Caco-2 (cell line): ENCODE results near the gene TDP1. TPM values are rescaled to one million over a fixed set of nuclear protein-coding genes. Genes with fewer than 3 reads are reported as not detected.
A peak's percentile ranks its signal among the peaks of the same experiment; 100 is the strongest.

Experiments used
- BruUV-seq: library from RNA; stranded (reverse); fragments of 400-500 nt; replicated peaks from 2 replicates; lab custom pipeline; 2021; lab: Mats Ljungman, UMichigan
- CTCF ChIA-PET: fragments of 300-600 bp; sonication (Branson Sonifier 250); formaldehyde crosslinking; loops from one replicate; lab custom pipeline; 2022; ENCODE audit warnings: antibody characterized with exemption; lab: Charles Lee
- POLR2A ChIA-PET: fragments of 300-600 bp; sonication (Branson Sonifier 250); formaldehyde crosslinking; loops from one replicate; lab custom pipeline; 2022; ENCODE audit warnings: antibody characterized with exemption; lab: Charles Lee
- DNase-seq, 2 experiments: peaks; one replicate each; pipeline versions ENCODE4 v3.0.0 to v3.0.0-alpha.2; 2020 to 2022
- H3K27me3 ChIP-seq: replicated peaks from 2 replicates; pipeline ENCODE4 v1.6.0; 2011; ENCODE audit warnings: low read length; ENCODE audit not compliant: control insufficient read depth, insufficient read depth
- H3K36me3 ChIP-seq: 2 replicates; pipeline ENCODE4 v1.5.1; 2011; ENCODE audit warnings: low read length; ENCODE audit not compliant: control insufficient read depth, insufficient read depth
- H3K4me1 ChIP-seq: fragments of 250-450 bp; sonication (Bioruptor Pico); 2 replicates; pipeline ENCODE4 v1.5.1; 2020; ENCODE audit warnings: mild to moderate bottlenecking
- H3K4me3 ChIP-seq: 2 replicates; pipeline ENCODE4 v1.5.1; 2011; ENCODE audit warnings: low read depth, mild to moderate bottlenecking, control low read depth, low read length
- H3K9me3 ChIP-seq: fragments of 250-450 bp; sonication (Bioruptor Pico); 2 replicates; pipeline ENCODE4 v1.5.1; 2020; ENCODE audit warnings: mild to moderate bottlenecking, moderate library complexity
- H3K27ac Mint-ChIP-seq: one replicate; pipeline ENCODE4 v1.8.0; 2022; ENCODE audit warnings: mixed read lengths; ENCODE audit not compliant: unreplicated experiment
- H3K27me3 Mint-ChIP-seq: one replicate; pipeline ENCODE4 v1.8.0; 2022; ENCODE audit warnings: mixed read lengths; ENCODE audit not compliant: insufficient read depth, unreplicated experiment
- H3K36me3 Mint-ChIP-seq: one replicate; pipeline ENCODE4 v1.8.0; 2022; ENCODE audit warnings: mild to moderate bottlenecking, mixed read lengths; ENCODE audit not compliant: insufficient read depth, unreplicated experiment
- H3K4me1 Mint-ChIP-seq: one replicate; pipeline ENCODE4 v1.8.0; 2022; ENCODE audit warnings: low read depth, mixed read lengths; ENCODE audit not compliant: unreplicated experiment
- H3K4me3 Mint-ChIP-seq: one replicate; pipeline ENCODE4 v1.8.0; 2022; ENCODE audit warnings: mild to moderate bottlenecking, moderate library complexity, mixed read lengths; ENCODE audit not compliant: unreplicated experiment
- H3K9me3 Mint-ChIP-seq: one replicate; pipeline ENCODE4 v1.8.0; 2022; ENCODE audit warnings: mixed read lengths; ENCODE audit not compliant: unreplicated experiment
- intact Hi-C: fragments of 100-400 bp; cut with micrococcal nuclease; formaldehyde crosslinking; loops from one replicate; pipeline ENCODE4 v1.10.0; 2022; ENCODE audit not compliant: unreplicated experiment
- total RNA-seq: library from RNA; stranded (reverse); gene quantifications from 2 replicates; pipeline ENCODE4 v1.2.3, GENCODE V29; 2022
- TF ChIP-seq, protein P1 (sequence below), 2 experiments: fragments of 200-600 bp in 1 of 2; IDR thresholded peaks; 1 replicate in 1 of 2; 2 replicates in 1 of 2; pipeline versions ENCODE4 v1.5.1 to v1.8.0; 2011 to 2022; ENCODE audit warnings: antibody characterized with exemption in 1 of 2, control low read depth in 1 of 2, inconsistent platforms in 1 of 2, low read depth in 1 of 2, low read length in 1 of 2, mild to moderate bottlenecking in 1 of 2, moderate library complexity in 1 of 2; ENCODE audit not compliant: insufficient read depth in 1 of 2, severe bottlenecking in 1 of 2, unreplicated experiment in 1 of 2

Gene TDP1
- total RNA-seq, 1 experiment from 2014 or later = 29.0 TPM

DNA sequence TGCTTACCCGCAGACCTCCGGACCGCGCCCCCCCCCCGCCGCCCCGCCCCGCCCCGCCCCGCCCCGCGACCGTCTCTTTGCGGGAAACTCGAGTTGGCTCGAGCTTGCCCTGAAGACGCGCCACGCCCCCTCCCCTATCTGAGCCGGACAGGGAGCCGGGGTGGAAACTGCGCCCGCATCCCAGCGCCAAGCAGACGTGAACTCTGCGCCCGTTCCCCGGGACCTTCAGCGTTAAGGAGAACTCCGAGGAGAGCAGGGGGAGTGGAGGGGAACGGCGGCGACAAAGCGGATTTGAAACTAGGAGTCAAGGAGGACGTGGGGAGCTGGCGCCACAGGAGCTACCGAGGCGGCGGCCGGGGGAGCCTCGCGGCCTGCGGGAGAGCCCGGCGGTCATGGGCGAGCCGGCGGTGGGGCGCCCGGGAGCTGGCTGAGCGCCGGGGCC lies 106.0 kb downstream of the TDP1 start, which contains the start of gene KCNK13:
TSS of gene KCNK13 (plus strand) at position 310 of the 442 bp plus-strand sequence. CDS start 212 bp downstream, outside the sequence.
- BruUV-seq = no TSS peak
- peak within 1 kb of the TSS; percentile 32 for H3K4me3 ChIP-seq
- no peaks in the 10 kb centered on the region for H3K36me3 ChIP-seq
- Mint-ChIP-seq H3K27me3 (peaks cover 32% of the 10 kb centered on the region), H3K4me3 (peak within 1 kb of the TSS; percentile 85), H3K9me3 (no peaks in the 10 kb centered on the region), H3K27ac (no peak within 1 kb of the TSS), H3K4me1 (peaks cover 10% of the 10 kb centered on the region), H3K36me3 (no peaks in the 10 kb centered on the region)
- TF ChIP-seq, protein P1, sequence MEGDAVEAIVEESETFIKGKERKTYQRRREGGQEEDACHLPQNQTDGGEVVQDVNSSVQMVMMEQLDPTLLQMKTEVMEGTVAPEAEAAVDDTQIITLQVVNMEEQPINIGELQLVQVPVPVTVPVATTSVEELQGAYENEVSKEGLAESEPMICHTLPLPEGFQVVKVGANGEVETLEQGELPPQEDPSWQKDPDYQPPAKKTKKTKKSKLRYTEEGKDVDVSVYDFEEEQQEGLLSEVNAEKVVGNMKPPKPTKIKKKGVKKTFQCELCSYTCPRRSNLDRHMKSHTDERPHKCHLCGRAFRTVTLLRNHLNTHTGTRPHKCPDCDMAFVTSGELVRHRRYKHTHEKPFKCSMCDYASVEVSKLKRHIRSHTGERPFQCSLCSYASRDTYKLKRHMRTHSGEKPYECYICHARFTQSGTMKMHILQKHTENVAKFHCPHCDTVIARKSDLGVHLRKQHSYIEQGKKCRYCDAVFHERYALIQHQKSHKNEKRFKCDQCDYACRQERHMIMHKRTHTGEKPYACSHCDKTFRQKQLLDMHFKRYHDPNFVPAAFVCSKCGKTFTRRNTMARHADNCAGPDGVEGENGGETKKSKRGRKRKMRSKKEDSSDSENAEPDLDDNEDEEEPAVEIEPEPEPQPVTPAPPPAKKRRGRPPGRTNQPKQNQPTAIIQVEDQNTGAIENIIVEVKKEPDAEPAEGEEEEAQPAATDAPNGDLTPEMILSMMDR (IDR thresholded peaks at IDR 0.05; ENCODE audit: insufficient read depth in 1 of 2, low read depth in 1 of 2, low read length in 1 of 2, severe bottlenecking in 1 of 2, unreplicated experiment in 1 of 2) = no peak
- ChIA-PET POLR2A (no interaction called here), CTCF (interaction anchor here (0.6 to 0.9 kb wide), 3 partner anchors 9 to 173 kb away, joined by 3 read pairs; partner anchors contain the start of gene EFCAB11)
- H3K27me3 ChIP-seq = peaks cover 5% of the 10 kb centered on the region
- DNase-seq = peak in 1 of 2 experiments; percentile 19
- peaks cover 8% of the 10 kb centered on the region; the same call in 1 of the 2 replicates for H3K4me1 ChIP-seq
- peaks cover 4% of the 10 kb centered on the region; the same call in 1 of the 2 replicates for H3K9me3 ChIP-seq
- intact Hi-C loops = loop anchor here (5.0 kb wide), 1 partner anchor 176 kb away; no protein-coding TSS in a partner anchor

DNA sequence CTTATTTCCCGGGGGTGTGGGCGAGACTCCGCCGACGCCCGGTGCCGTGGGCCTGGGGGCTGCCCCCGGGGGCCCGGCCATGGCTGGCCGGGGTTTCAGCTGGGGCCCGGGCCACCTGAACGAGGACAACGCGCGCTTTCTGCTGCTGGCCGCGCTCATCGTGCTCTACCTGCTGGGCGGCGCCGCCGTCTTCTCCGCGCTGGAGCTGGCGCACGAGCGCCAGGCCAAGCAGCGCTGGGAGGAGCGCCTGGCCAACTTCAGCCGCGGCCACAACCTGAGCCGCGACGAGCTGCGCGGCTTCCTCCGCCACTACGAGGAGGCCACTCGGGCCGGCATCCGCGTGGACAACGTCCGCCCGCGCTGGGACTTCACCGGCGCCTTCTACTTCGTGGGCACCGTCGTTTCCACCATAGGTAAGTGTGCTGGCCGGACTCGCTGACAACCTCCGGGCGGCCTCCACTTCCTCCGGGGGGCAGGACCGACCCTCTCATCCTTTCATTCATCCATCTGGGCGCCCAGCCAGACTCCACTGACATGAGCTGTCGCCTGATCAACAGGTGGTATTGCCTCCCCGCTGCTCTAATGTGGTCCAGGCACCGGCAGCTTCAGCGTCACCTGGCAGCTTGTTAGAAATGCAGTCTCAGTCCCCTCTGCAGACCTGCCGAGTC lies 106.5 kb downstream of the TDP1 start:
- Mint-ChIP-seq H3K27ac (no peak overlapping the region), H3K4me1 (peaks cover 10% of the 10 kb centered on the region), H3K36me3 (no peaks in the 10 kb centered on the region), H3K4me3 (peak overlapping the region; percentile 85), H3K27me3 (peaks cover 34% of the 10 kb centered on the region), H3K9me3 (no peaks in the 10 kb centered on the region)
- Histone ChIP-seq H3K4me3 (peak overlapping the region; percentile 32), H3K27me3 (peaks cover 5% of the 10 kb centered on the region), H3K9me3 (peaks cover 4% of the 10 kb centered on the region; the same call in 1 of the 2 replicates), H3K36me3 (no peaks in the 10 kb centered on the region), H3K4me1 (peaks cover 8% of the 10 kb centered on the region; the same call in 1 of the 2 replicates)
- DNase-seq = peak in 1 of 2 experiments; percentile 29
- no TSS peak for BruUV-seq
- TF ChIP-seq, protein P1 (IDR thresholded peaks at IDR 0.05; ENCODE audit: insufficient read depth in 1 of 2, low read depth in 1 of 2, low read length in 1 of 2, severe bottlenecking in 1 of 2, unreplicated experiment in 1 of 2) = no peak
- ChIA-PET POLR2A (no interaction called here), CTCF (interaction anchor here (0.6 to 0.9 kb wide), 3 partner anchors 8 to 173 kb away, joined by 3 read pairs; partner anchors contain the start of gene EFCAB11)
- intact Hi-C loops = loop anchor here (5.0 kb wide), 1 partner anchor 175 kb away; no protein-coding TSS in a partner anchor

- H3K4me3 Mint-ChIP-seq = peak overlapping the region; percentile 85
- no peak for DNase-seq
- no peaks in the 10 kb centered on the region for H3K9me3 Mint-ChIP-seq
- intact Hi-C loops = loop anchor here (5.0 kb wide), 1 partner anchor 174 kb away; no protein-coding TSS in a partner anchor
- Histone ChIP-seq H3K4me1 (peaks cover 8% of the 10 kb centered on the region; the same call in 1 of the 2 replicates), H3K36me3 (no peaks in the 10 kb centered on the region), H3K27me3 (peaks cover 5% of the 10 kb centered on the region), H3K9me3 (peaks cover 4% of the 10 kb centered on the region; the same call in 1 of the 2 replicates), H3K4me3 (no peak overlapping the region)
- H3K27ac Mint-ChIP-seq = no peak overlapping the region
- CTCF ChIA-PET = interaction anchor here (0.9 kb wide), 1 partner anchor 109 kb away, joined by 3 read pairs; the partner anchor contains the start of gene EFCAB11
- TF ChIP-seq, protein P1 (IDR thresholded peaks at IDR 0.05; ENCODE audit: insufficient read depth in 1 of 2, low read depth in 1 of 2, low read length in 1 of 2, severe bottlenecking in 1 of 2, unreplicated experiment in 1 of 2) = no peak
- BruUV-seq = no TSS peak
- no peaks in the 10 kb centered on the region for H3K36me3 Mint-ChIP-seq
- peaks cover 35% of the 10 kb centered on the region for H3K27me3 Mint-ChIP-seq
- peaks cover 10% of the 10 kb centered on the region for H3K4me1 Mint-ChIP-seq
- POLR2A ChIA-PET = no interaction called here
Observed at GRCh38 chr14:90062822-90063539, 107.3 kb downstream of the TDP1 start.
